Measurements from ENCODE around the gene DYDC2. TPM values are rescaled to one million over a fixed set of nuclear protein-coding genes. Genes with fewer than 3 reads are reported as not detected.
"Not testable (repeated sequence)": the region's sequence is repeated elsewhere in the genome, so short reads cannot be mapped to it uniquely, and the experiment has no call there.

DYDC2 gene
- total RNA-seq, 2 donors from 2014 or later = not detected

GRCh38 chr10:80410578-80411145 lies 54.1 kb downstream of the DYDC2 start:
- Mint-ChIP-seq H3K27ac (no peak overlapping the region), H3K4me1 (ENCODE audit: low read depth) (peaks cover 58% of the 10 kb centered on the region), H3K4me3 (no peak overlapping the region), H3K27me3 (ENCODE audit: low read depth) (peaks cover 6% of the 10 kb centered on the region), H3K36me3 (ENCODE audit: insufficient read depth in 2 of 2) (no peaks in the 10 kb centered on the region), H3K9me3 (no peaks in the 10 kb centered on the region)
- DNase-seq (no peak), ATAC-seq (replicated peaks in 1 of 2) (no peak)

GRCh38 chr10:80411267-80411668 lies 54.7 kb downstream of the DYDC2 start:
- Mint-ChIP-seq H3K27ac (no peak overlapping the region), H3K4me3 (no peak overlapping the region), H3K27me3 (ENCODE audit: low read depth) (peaks cover 6% of the 10 kb centered on the region), H3K4me1 (ENCODE audit: low read depth) (peaks cover 58% of the 10 kb centered on the region), H3K36me3 (ENCODE audit: insufficient read depth in 2 of 2) (no peaks in the 10 kb centered on the region), H3K9me3 (no peaks in the 10 kb centered on the region)
- DNase-seq (no peak), ATAC-seq (replicated peaks in 1 of 2) (no peak)

DNA sequence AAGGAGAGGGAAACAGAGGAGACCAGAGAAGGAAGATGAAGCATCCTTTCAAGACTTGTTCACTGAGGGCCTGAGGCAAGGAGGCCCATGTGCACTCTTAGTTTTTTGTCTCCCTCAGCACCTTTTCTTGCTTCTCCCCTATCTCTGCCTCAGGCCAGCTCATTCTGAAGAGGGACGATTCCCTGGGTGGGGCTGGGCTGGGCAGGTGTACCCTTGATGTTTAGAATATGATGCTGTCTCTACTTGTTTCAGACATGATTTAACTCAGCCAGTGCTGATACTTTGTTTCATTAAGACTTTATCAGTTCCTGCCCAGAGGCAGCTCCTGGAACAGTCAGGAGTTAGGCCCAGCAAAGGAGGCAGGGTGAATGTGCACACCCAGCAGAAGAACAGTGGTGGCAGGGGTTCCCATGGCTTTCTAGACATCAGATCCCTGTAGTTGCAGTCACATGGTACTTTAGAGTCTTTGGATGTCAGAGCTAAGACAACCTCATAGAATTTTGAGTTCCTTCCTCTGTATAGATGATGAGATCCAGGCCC lies 55.2 kb downstream of the DYDC2 start:
- H3K9me3 Mint-ChIP-seq = no peaks in the 10 kb centered on the region
- peaks cover 6% of the 10 kb centered on the region for H3K27me3 Mint-ChIP-seq (ENCODE audit: low read depth)
- no peak overlapping the region for H3K4me3 Mint-ChIP-seq
- DNase-seq = no peak
- H3K36me3 Mint-ChIP-seq (ENCODE audit: insufficient read depth in 2 of 2) = no peaks in the 10 kb centered on the region
- no peak for ATAC-seq (replicated peaks in 1 of 2)
- no peak overlapping the region for H3K27ac Mint-ChIP-seq
- peaks cover 58% of the 10 kb centered on the region for H3K4me1 Mint-ChIP-seq (ENCODE audit: low read depth)

- Mint-ChIP-seq H3K9me3 (no peaks in the 10 kb centered on the region), H3K4me3 (peak overlapping the region in 1 of 2 donors; percentile 7), H3K27me3 (ENCODE audit: low read depth) (peaks cover 4% of the 10 kb centered on the region), H3K36me3 (ENCODE audit: insufficient read depth in 2 of 2) (no peaks in the 10 kb centered on the region), H3K4me1 (ENCODE audit: low read depth) (peaks cover 56% of the 10 kb centered on the region), H3K27ac (no peak overlapping the region)
- ATAC-seq (replicated peaks in 1 of 2) (no peak), DNase-seq (peak in 1 of 2 donors; percentile 14)
These were observed 55.9 kb downstream of the DYDC2 start for GRCh38 chr10:80412486-80412885.

DNA sequence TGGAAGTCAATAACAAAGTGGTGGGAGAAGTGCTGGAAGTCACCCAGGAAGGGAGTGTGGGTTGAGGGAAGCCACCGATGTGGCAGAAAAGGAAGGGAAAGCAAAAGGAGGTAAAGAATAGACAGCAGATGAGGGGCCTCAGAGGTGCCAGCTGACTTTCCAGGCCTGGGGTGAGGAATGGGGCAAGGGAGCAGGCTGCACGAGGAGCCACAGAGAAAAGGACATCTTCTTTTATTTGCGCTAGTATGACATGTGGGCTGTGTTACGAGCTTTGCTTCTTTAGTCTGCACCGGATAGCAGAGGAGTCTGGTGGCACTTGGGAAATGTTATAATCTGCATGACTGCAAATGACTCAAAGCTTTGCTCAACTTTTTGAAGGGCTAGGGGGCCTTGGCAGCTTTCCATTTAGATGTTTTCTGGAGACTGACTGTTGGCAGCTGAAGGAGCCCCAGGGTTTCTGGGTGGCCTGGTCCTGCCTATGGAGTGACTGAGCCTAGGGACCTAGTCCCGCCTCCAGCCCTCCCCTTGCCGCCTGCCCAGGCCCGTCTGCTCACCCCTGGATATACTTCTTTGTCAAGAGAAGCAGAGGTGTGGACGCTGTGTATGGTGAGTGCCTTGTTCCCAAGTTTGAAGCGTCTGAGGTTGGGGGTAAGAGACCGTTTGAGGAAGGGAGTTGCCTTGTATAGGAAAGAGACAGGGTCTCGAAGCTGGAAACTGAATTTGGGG lies 56.9 kb downstream of the DYDC2 start:
- ATAC-seq (replicated peaks in 1 of 2) (no peak), DNase-seq (no peak)
- H3K27me3 Mint-ChIP-seq (ENCODE audit: low read depth) = no peaks in the 10 kb centered on the region
- no peaks in the 10 kb centered on the region for H3K36me3 Mint-ChIP-seq (ENCODE audit: insufficient read depth in 2 of 2)
- no peaks in the 10 kb centered on the region for H3K9me3 Mint-ChIP-seq
- no peak overlapping the region for H3K4me3 Mint-ChIP-seq
- H3K27ac Mint-ChIP-seq = no peak overlapping the region
- H3K4me1 Mint-ChIP-seq (ENCODE audit: low read depth) = peaks cover 49% of the 10 kb centered on the region

- H3K36me3 Mint-ChIP-seq (ENCODE audit: insufficient read depth in 2 of 2) = no peaks in the 10 kb centered on the region
- no peak overlapping the region for H3K27ac Mint-ChIP-seq
- DNase-seq = no peak
- H3K9me3 Mint-ChIP-seq = no peaks in the 10 kb centered on the region
- H3K4me1 Mint-ChIP-seq (ENCODE audit: low read depth) = peaks cover 44% of the 10 kb centered on the region
- no peak for ATAC-seq (replicated peaks in 1 of 2)
- no peaks in the 10 kb centered on the region for H3K27me3 Mint-ChIP-seq (ENCODE audit: low read depth)
- H3K4me3 Mint-ChIP-seq = no peak overlapping the region
These were observed 57.7 kb downstream of the DYDC2 start for GRCh38 chr10:80414142-80414895.

DNA sequence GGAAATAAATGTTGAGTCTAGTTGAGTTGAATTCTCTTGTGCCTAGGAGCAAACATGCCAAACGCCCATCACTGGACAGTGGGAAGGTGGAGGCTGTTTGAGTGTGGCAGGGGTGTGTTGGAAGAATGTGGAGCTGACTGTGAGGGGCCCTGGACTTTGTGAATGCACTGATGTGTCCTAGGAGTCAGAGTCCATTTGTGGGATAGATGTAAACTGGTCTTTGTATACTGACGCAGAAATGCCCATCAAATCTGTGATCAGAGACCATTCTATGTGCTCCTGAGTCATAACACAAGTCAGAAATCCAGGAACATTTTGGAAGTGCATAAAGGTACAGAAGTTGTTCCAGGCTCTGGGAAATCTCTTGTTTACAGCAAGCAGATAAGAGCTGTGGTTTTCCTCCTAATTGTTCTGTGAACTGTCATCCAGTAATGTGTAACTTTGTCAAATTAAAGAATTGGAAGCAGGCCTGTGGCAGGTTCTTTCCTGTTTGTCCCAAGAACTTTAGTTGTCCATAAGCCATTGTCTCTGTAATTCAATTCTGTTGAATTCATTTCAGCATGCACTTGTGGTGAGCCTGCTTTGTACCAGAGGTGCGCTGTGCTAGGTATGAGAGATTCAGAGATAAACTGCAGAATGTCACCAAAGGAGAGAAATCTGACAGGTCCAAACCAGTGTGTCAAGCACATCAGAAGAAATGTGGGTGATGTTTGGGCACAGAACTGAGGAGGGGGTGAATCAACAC lies 59.3 kb downstream of the DYDC2 start:
- no peaks in the 10 kb centered on the region for H3K36me3 Mint-ChIP-seq (ENCODE audit: insufficient read depth in 2 of 2)
- H3K9me3 Mint-ChIP-seq = no peaks in the 10 kb centered on the region

DNA sequence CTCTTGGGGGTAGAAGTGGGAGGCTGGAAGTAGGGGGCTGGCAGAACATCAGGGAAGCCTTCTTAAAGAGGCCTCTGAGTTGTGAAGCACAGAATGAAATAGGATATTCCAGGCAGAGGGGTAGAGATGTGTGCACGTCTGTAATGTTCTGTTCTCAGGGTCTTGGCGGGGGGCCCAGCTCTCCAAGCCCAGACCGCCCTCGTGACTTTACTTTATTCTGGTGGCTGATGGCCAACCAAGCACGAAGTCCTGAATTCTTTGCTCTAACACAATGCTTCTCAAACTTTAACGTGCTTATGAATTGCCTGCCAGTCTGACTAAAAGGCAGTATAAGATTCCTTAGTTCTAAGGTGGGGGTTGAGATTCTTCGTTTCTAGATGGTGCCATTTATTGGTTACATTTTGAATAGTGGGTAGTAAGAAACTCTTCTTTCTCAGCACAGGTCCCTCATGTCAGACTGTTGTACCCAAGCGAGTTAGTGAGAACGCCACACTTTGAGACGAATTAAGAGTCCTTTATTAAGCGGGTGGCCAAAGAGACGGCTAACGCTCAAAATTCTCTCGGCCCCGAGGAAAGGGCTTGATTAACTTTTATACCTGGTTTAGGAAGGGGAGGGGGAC lies 60.0 kb downstream of the DYDC2 start:
- DNase-seq = no peak

More for the DNA sequence above, 59.3 kb downstream of the DYDC2 start:
- Mint-ChIP-seq H3K4me1 (ENCODE audit: low read depth) (peaks cover 33% of the 10 kb centered on the region), H3K27me3 (ENCODE audit: low read depth) (no peaks in the 10 kb centered on the region), H3K27ac (no peak overlapping the region), H3K4me3 (no peak overlapping the region)
- DNase-seq (no peak), ATAC-seq (replicated peaks in 1 of 2) (no peak)

GRCh38 chr10:80417256-80417655 lies 60.7 kb downstream of the DYDC2 start:
- H3K9me3 Mint-ChIP-seq; H3K27me3 Mint-ChIP-seq (ENCODE audit: low read depth); ATAC-seq (replicated peaks in 1 of 2); DNase-seq; H3K36me3 Mint-ChIP-seq (ENCODE audit: insufficient read depth in 2 of 2); H3K4me3 Mint-ChIP-seq; H3K27ac Mint-ChIP-seq: not testable (repeated sequence)
- H3K4me1 Mint-ChIP-seq (ENCODE audit: low read depth) = peaks cover 22% of the 10 kb centered on the region

More for the DNA sequence above, 60.0 kb downstream of the DYDC2 start:
- Mint-ChIP-seq H3K27ac (no peak overlapping the region), H3K4me3 (no peak overlapping the region), H3K4me1 (ENCODE audit: low read depth) (peaks cover 26% of the 10 kb centered on the region), H3K9me3 (no peaks in the 10 kb centered on the region), H3K27me3 (ENCODE audit: low read depth) (no peaks in the 10 kb centered on the region), H3K36me3 (ENCODE audit: insufficient read depth in 2 of 2) (no peaks in the 10 kb centered on the region)
- no peak for ATAC-seq (replicated peaks in 1 of 2)

Other genes starting within 250 kb of the DYDC2 start
- gene PLAC9, start 224.1 kb upstream of the DYDC2 start, total RNA-seq = not detected
- 100 to 1,000 TPM; 207 to 229 TPM for gene ANXA11, start 151.2 kb upstream of the DYDC2 start, total RNA-seq
- not detected for gene MAT1A, start 67.1 kb upstream of the DYDC2 start, total RNA-seq
- gene DYDC1, start within 50 bp of the DYDC2 start, total RNA-seq = not detected
- gene PRXL2A, start 51.8 kb downstream of the DYDC2 start, total RNA-seq = 10 to 100 TPM; 11.0 to 15.5 TPM
- gene TSPAN14, start 97.5 kb downstream of the DYDC2 start, total RNA-seq = 10 to 100 TPM; 44.2 to 47.8 TPM
- under 1 TPM; 0.34 to 0.46 TPM for gene SH2D4B, start 181.1 kb downstream of the DYDC2 start, total RNA-seq